HUDEP-2 (cell line): ENCODE measurements around the gene MC2R.
"Not testable (repeated sequence)": the region's sequence is repeated elsewhere in the genome, so short reads cannot be mapped to it uniquely, and the experiment has no call there.

Source experiments
- DNase-seq, 76 experiments: peaks; one replicate each; lab custom pipeline; 2025; ENCODE audit not compliant: unreplicated experiment in 76 of 76; lab: John Stamatoyannopoulos, UW

MC2R gene

GRCh38 chr18:13894531-13894930 lies 20.8 kb downstream of the MC2R start:
- DNase-seq, result no peak

- DNase-seq, result no peak
Measured at GRCh38 chr18:13893418-13893760, 21.9 kb downstream of the MC2R start.

GRCh38 chr18:13892098-13892497 lies 23.2 kb downstream of the MC2R start:
- no peak for DNase-seq

GRCh38 chr18:13890761-13891361 lies 24.5 kb downstream of the MC2R start:
- no peak for DNase-seq

- DNase-seq, result no peak
Measured at GRCh38 chr18:13889671-13890070, 25.7 kb downstream of the MC2R start.

- DNase-seq, result no peak
Measured at GRCh38 chr18:13888191-13888716, 27.1 kb downstream of the MC2R start.

GRCh38 chr18:13885009-13885408 lies 30.3 kb downstream of the MC2R start:
- no peak for DNase-seq

- DNase-seq, result no peak
Measured at GRCh38 chr18:13879937-13880336, 35.4 kb downstream of the MC2R start.

GRCh38 chr18:13879492-13879891 lies 35.8 kb downstream of the MC2R start:
- no peak for DNase-seq

- no peak for DNase-seq
Measured at GRCh38 chr18:13878857-13879256, 36.5 kb downstream of the MC2R start.

- no peak for DNase-seq
Measured at GRCh38 chr18:13877157-13877556, 38.2 kb downstream of the MC2R start.

- no peak for DNase-seq
Measured at GRCh38 chr18:13874558-13874957, 40.8 kb downstream of the MC2R start.

- DNase-seq, result no peak
Measured at GRCh38 chr18:13872932-13873331, 42.4 kb downstream of the MC2R start.

- DNase-seq, result no peak
Measured at GRCh38 chr18:13872373-13872772, 43.0 kb downstream of the MC2R start.

GRCh38 chr18:13871701-13872100 lies 43.6 kb downstream of the MC2R start:
- DNase-seq, result no peak

GRCh38 chr18:13868501-13869271 lies 46.6 kb downstream of the MC2R start:
- no peak for DNase-seq

GRCh38 chr18:13862898-13863297 lies 52.4 kb downstream of the MC2R start:
- DNase-seq, result not testable (repeated sequence)

GRCh38 chr18:13849791-13850190 lies 65.5 kb downstream of the MC2R start:
- DNase-seq, result no peak

- no peak for DNase-seq
Measured at GRCh38 chr18:13836559-13836958, 78.8 kb downstream of the MC2R start.

- no peak for DNase-seq
Measured at GRCh38 chr18:13835202-13835601, 80.1 kb downstream of the MC2R start.

- DNase-seq, result no peak
Measured at GRCh38 chr18:13834496-13835015, 80.8 kb downstream of the MC2R start.
